ENCODE results near the gene FLRT2. TPM values are rescaled to one million over a fixed set of nuclear protein-coding genes. Genes with fewer than 3 reads are reported as not detected.

FLRT2 gene
- total and polyA plus RNA-seq, 7 donors, result 0.60 to 13.0 (median 3.0) TPM

GRCh38 chr14:85576848-85577542 is 47.1 kb downstream of the FLRT2 start:
- Histone ChIP-seq H3K27me3 (no peaks in the 10 kb centered on the region), H3K4me3 (no peak overlapping the region), H3K27ac (no peak overlapping the region), H3K4me1 (no peaks in the 10 kb centered on the region), H3K36me3 (no peaks in the 10 kb centered on the region), H3K9me3 (no peaks in the 10 kb centered on the region)
- TF ChIP-seq POLR2A (IDR thresholded peaks at IDR 0.05), result no peak
- TF ChIP-seq CTCF (IDR thresholded peaks at IDR 0.05), result no peak
- no peak for TF ChIP-seq POLR2AphosphoS5 (IDR thresholded peaks at IDR 0.05)
- TF ChIP-seq EP300 (IDR thresholded peaks at IDR 0.05), result no peak
- intact Hi-C loops (cut with DNase I), result no loop called here
- no peak for DNase-seq
- WGBS, 2 donors, result 80 to 82% methylated on average over 5 of the region's 5 CpGs

- WGBS, 2 donors, result 62 to 83% methylated on average over 7 of the region's 7 CpGs
- no peaks in the 10 kb centered on the region for H3K4me1 ChIP-seq
- no peaks in the 10 kb centered on the region for H3K9me3 ChIP-seq
- TF ChIP-seq POLR2A (IDR thresholded peaks at IDR 0.05), result no peak
- TF ChIP-seq CTCF (IDR thresholded peaks at IDR 0.05), result no peak
- TF ChIP-seq POLR2AphosphoS5 (IDR thresholded peaks at IDR 0.05), result no peak
- TF ChIP-seq EP300 (IDR thresholded peaks at IDR 0.05), result no peak
- no peak overlapping the region for H3K4me3 ChIP-seq
- H3K36me3 ChIP-seq, result no peaks in the 10 kb centered on the region
- H3K27me3 ChIP-seq, result no peaks in the 10 kb centered on the region
- no peak for DNase-seq
- intact Hi-C loops (cut with DNase I), result no loop called here
- no peak overlapping the region for H3K27ac ChIP-seq
Measured at GRCh38 chr14:85577543-85578114, 47.7 kb downstream of the FLRT2 start.

- H3K27me3 ChIP-seq, result no peaks in the 10 kb centered on the region
- intact Hi-C loops (cut with DNase I), result no loop called here
- TF ChIP-seq POLR2AphosphoS5 (IDR thresholded peaks at IDR 0.05) (no peak), POLR2A (IDR thresholded peaks at IDR 0.05) (no peak), EP300 (IDR thresholded peaks at IDR 0.05) (no peak), CTCF (IDR thresholded peaks at IDR 0.05) (no peak)
- H3K36me3 ChIP-seq, result no peaks in the 10 kb centered on the region
- no peak overlapping the region for H3K27ac ChIP-seq
- H3K4me1 ChIP-seq, result no peaks in the 10 kb centered on the region
- 93% methylated on average over 8 of the region's 8 CpGs for WGBS, 2 donors
- no peak for DNase-seq
- no peaks in the 10 kb centered on the region for H3K9me3 ChIP-seq
- H3K4me3 ChIP-seq, result no peak overlapping the region
Measured at GRCh38 chr14:85578357-85578756, 48.4 kb downstream of the FLRT2 start.

- WGBS, 2 donors, result 72 to 84% methylated on average over 2 of the region's 2 CpGs
- TF ChIP-seq CTCF (IDR thresholded peaks at IDR 0.05), result no peak
Measured at GRCh38 chr14:85578930-85579329, 49.0 kb downstream of the FLRT2 start.

GRCh38 chr14:85579942-85580341 is 50.0 kb downstream of the FLRT2 start:
- no peak for DNase-seq
- H3K27ac ChIP-seq, result no peak overlapping the region
- no peaks in the 10 kb centered on the region for H3K4me1 ChIP-seq
- no peaks in the 10 kb centered on the region for H3K36me3 ChIP-seq
- H3K9me3 ChIP-seq, result no peaks in the 10 kb centered on the region
- no peak overlapping the region for H3K4me3 ChIP-seq
- intact Hi-C loops (cut with DNase I), result no loop called here
- no peaks in the 10 kb centered on the region for H3K27me3 ChIP-seq
- TF ChIP-seq POLR2AphosphoS5 (IDR thresholded peaks at IDR 0.05) (no peak), CTCF (IDR thresholded peaks at IDR 0.05) (no peak), EP300 (IDR thresholded peaks at IDR 0.05) (no peak), POLR2A (IDR thresholded peaks at IDR 0.05) (no peak)

More at GRCh38 chr14:85578930-85579329, 49.0 kb downstream of the FLRT2 start:
- DNase-seq, result no peak
- no peak overlapping the region for H3K27ac ChIP-seq
- H3K4me1 ChIP-seq, result no peaks in the 10 kb centered on the region
- H3K9me3 ChIP-seq, result no peaks in the 10 kb centered on the region
- H3K27me3 ChIP-seq, result no peaks in the 10 kb centered on the region
- intact Hi-C loops (cut with DNase I), result no loop called here
- H3K36me3 ChIP-seq, result no peaks in the 10 kb centered on the region
- no peak overlapping the region for H3K4me3 ChIP-seq
